ENCODE results near the gene OR56A3. TPM values are rescaled to one million over a fixed set of nuclear protein-coding genes. Genes with fewer than 3 reads are reported as not detected.

OR56A3 gene
- total and polyA plus RNA-seq, 10 of the 15 experiments (the other 5 are each of a cell fraction or from before 2014, with no cell fraction given), result not detected

DNA sequence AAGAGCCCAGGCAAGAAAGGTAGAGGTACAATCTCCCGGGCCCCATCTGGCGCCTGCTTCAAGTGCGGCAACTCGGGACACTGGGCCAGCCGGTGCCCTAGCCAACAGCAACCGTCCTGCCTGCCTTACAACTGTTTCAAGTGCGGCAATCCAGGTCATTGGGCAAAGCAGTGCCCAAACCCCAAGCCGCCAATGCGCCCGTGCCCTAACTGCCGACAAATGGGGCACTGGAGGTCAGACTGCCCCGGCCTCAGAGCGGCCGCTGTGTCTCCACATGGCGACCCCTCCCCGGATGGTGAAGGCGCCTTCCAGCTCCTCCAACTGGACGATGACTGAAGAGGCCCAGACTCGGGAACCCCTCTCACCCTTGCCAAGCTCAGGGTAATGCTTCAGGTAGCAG, 11.4 kb upstream of the OR56A3 start:
- ATAC-seq, result no peak
- RAD21 ChIA-PET (ENCODE audit: unreplicated experiment), result no interaction called here
- no peaks in the 10 kb centered on the region; the same call in 2 of the 3 replicates for H3K9me3 ChIP-seq (replicated peaks; ENCODE audit: control insufficient read depth, insufficient read depth, low read length)
- CTCF ChIA-PET, result no interaction called here
- H3K9ac ChIP-seq (ENCODE audit: control insufficient read depth, insufficient read depth, low read length), result no peak overlapping the region
- POLR2A ChIA-PET, result no interaction called here
- no TSS peak for BruUV-seq (replicated peaks)
- intact Hi-C loops (cut with micrococcal nuclease; ENCODE audit: unreplicated experiment) (no loop called here), in situ Hi-C loops (cut with MboI) (no loop called here)
- H4K20me1 ChIP-seq (ENCODE audit: control insufficient read depth, insufficient read depth), result no peaks in the 10 kb centered on the region
- no peak overlapping the region for H3K4me3 ChIP-seq
- SMC1A ChIA-PET (ENCODE audit: uncharacterized antibody, unreplicated experiment), result no interaction called here
- H3K4me2 ChIP-seq (ENCODE audit: control insufficient read depth, insufficient read depth), result no peak overlapping the region
- no peak overlapping the region for H2AFZ ChIP-seq (ENCODE audit: control insufficient read depth, low read depth, low read length)
- no peak overlapping the region for H3K27ac ChIP-seq (ENCODE audit: control insufficient read depth, insufficient read depth)
- TF ChIP-seq HCFC1 (IDR thresholded peaks at IDR 0.05; ENCODE audit: low read length), result no peak
- TF ChIP-seq TAF1 (IDR thresholded peaks at IDR 0.05; ENCODE audit: borderline replicate concordance, low read depth, low read length), result no peak
- no peak for TF ChIP-seq CTCF (IDR thresholded peaks at IDR 0.05 in 2 of 3, conservative IDR thresholded peaks at IDR 0.05 in 1 of 3; ENCODE audit: control insufficient read depth in 2 of 3, extremely low read depth in 1 of 3, insufficient read depth in 1 of 3, low read depth in 3 of 3, low read length in 3 of 3)
- no peak for TF ChIP-seq IRF3 (IDR thresholded peaks at IDR 0.05)
- TF ChIP-seq RAD21 (IDR thresholded peaks at IDR 0.05; ENCODE audit: insufficient read depth, low read depth, low read length), result no peak
- no peak for TF ChIP-seq TARDBP (IDR thresholded peaks at IDR 0.05; ENCODE audit: borderline replicate concordance)
- no peak for TF ChIP-seq MAX (IDR thresholded peaks at IDR 0.05; ENCODE audit: low read depth, low read length)
- TF ChIP-seq BACH1 (IDR thresholded peaks at IDR 0.05; ENCODE audit: borderline replicate concordance), result no peak
- TF ChIP-seq, protein P1, sequence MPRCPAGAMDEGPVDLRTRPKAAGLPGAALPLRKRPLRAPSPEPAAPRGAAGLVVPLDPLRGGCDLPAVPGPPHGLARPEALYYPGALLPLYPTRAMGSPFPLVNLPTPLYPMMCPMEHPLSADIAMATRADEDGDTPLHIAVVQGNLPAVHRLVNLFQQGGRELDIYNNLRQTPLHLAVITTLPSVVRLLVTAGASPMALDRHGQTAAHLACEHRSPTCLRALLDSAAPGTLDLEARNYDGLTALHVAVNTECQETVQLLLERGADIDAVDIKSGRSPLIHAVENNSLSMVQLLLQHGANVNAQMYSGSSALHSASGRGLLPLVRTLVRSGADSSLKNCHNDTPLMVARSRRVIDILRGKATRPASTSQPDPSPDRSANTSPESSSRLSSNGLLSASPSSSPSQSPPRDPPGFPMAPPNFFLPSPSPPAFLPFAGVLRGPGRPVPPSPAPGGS (IDR thresholded peaks at IDR 0.05; ENCODE audit: borderline replicate concordance, insufficient read depth, low read depth, low read length, poor library complexity, severe bottlenecking), result no peak
- TF ChIP-seq BCL11A (IDR thresholded peaks at IDR 0.05; ENCODE audit: low read depth, low read length), result no peak
- H3K27me3 ChIP-seq (replicated peaks in 1 of 2; ENCODE audit: control insufficient read depth in 2 of 2, insufficient read depth in 2 of 2, low read length in 1 of 2), result no peaks in the 10 kb centered on the region
- no peaks in the 10 kb centered on the region for H3K79me2 ChIP-seq (ENCODE audit: control insufficient read depth, insufficient read depth, low read length)
- no peaks in the 10 kb centered on the region for H3K4me1 ChIP-seq (ENCODE audit: control insufficient read depth, insufficient read depth, low read length)
- FAIRE-seq, result no peak
- DNase-seq (ENCODE audit: low read depth, low spot score), result no peak
- no peaks in the 10 kb centered on the region for H3K36me3 ChIP-seq (ENCODE audit: control insufficient read depth in 2 of 2, insufficient read depth in 2 of 2, low read length in 1 of 2)
- WGBS (ENCODE audit: insufficient coverage, insufficient replicate concordance, low lambda C conversion rate, missing lambda C conversion rate), result 62% methylated on average over 19 of the region's 19 CpGs

Measured in GM12878 (cell line).